ENCODE measurements around the gene CWC22.
A peak's percentile ranks its signal among the peaks of the same experiment; 100 is the strongest.
"Not testable (repeated sequence)": the region's sequence is repeated elsewhere in the genome, so short reads cannot be mapped to it uniquely, and the experiment has no call there.

The CWC22 gene

GRCh38 chr2:179950391-179950790, 56.7 kb downstream of the CWC22 start:
- no peak for DNase-seq

DNA sequence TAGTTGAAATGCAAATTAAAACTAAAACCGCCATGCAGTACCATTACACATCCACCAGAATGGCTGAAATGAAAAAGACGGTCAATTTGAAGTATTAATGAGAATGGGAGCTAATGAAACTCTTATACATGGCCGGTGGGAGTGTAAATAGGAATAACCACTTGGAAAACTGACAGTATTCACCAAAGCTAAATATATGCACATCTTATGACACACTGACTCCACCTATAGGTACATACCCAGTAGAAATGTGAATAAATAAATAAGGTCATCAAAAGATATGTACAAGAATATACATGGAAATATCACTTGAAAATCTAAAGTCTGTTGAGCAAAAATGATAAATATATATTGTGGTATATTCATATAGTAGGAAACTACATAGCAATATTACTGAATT, 57.7 kb downstream of the CWC22 start:
- DNase-seq: no peak

GRCh38 chr2:179948058-179948457, 59.0 kb downstream of the CWC22 start:
- DNase-seq: no peak

GRCh38 chr2:179946810-179947615, 60.1 kb downstream of the CWC22 start:
- no peak for DNase-seq

DNA sequence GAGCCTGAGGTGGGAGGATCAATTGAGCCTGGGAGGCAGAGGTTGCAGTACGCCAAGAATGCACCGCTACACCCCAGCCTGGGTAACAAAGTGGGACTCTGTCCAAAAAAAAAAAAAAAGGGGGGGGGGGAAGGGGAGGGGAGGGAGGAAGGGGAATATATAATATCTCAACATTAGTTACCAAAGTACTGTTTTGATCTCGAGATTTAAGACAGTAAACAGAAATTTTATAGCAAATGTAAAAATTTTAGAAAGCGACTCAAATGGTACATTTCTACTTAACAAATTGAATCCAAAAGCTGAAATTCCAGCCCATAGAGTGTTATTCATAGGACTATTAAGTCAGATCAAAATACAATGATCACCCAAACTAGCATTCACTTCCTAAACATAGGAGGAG, 60.8 kb downstream of the CWC22 start:
- no peak for DNase-seq

DNA sequence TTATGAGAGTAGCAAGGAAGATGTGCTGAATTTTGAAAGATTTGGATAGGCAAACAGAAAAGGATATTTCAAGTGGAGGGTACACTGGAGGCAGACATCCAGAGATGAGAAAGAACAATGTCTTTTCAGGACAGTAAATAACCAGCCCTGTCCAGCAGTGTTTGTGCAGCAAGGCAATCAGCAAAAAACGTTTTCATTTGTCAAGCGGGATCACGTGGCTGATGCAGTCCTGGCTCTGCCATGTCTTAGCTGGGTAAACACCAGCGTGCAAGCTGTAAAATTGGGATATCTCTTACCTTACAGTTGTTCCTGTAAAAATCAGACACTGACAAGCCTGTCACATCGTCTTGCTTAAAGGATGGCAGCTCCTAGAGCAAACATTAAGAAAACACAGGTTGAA, 67.8 kb downstream of the CWC22 start:
- DNase-seq: no peak

- DNase-seq: no peak
These were observed 69.1 kb downstream of the CWC22 start for GRCh38 chr2:179938026-179938425.

GRCh38 chr2:179936654-179937053, 70.4 kb downstream of the CWC22 start:
- DNase-seq: peak in 1 of 2 donors; percentile 3

- DNase-seq: no peak
These were observed 71.0 kb downstream of the CWC22 start for GRCh38 chr2:179936141-179936540.

DNA sequence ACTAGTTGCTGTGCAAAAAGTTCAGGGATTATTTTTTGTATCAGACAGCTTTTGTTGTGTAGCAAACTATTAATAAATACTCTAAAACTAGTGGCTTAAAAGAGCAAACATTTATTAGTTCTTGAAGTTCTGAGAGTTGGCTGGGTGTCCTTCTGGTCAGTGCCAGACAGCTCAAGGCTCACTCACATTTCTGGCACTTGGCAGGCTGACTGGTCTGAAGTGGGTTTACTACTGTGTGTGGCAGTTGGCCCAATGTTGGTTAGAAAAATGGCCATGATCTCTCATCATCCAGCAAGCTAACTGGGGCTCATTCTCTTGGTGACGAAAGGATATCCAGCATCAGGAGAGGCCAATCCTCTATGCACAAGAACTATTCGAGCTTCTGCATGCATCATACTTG, 74.3 kb downstream of the CWC22 start:
- DNase-seq: no peak

GRCh38 chr2:179931502-179931901, 75.6 kb downstream of the CWC22 start:
- no peak for DNase-seq

DNA sequence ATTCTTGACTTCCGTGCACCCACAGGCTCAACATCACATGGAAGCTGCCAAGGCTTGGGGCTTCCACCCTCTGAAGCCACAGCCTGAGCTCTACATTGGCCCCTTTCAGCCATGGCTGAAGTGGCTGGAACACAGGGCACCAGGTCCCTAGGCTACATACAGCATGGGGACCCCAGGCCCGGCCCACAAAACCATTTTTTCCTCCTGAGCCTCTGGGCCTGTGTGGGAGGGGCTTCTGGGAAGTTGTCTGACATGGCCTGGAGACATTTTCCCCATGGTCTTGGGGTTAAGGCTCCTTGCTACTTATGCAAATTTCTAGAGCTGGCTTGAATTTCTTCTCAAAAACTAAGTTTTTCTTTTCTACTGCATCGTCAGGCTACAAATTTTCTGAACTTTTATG, 77.1 kb downstream of the CWC22 start:
- DNase-seq: not testable (repeated sequence)

DNA sequence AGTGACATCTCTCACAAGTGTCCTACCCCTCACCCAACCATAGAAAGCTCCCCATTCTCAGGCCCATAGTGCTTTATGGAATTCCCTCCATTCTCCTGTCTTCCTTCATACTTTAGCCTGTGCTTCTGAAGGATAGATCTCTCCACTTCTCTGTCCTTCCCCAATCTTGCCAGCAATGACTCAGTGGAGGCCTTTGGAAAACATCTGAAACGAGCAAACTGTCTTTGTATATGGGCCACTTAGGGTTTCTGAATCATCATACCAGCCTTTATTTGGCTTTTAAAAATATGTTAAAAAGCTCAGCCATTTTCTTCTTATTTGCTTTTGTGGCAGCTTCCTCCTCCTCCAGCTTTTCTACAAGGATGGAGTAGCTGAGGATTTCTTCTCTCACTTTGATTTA, 80.1 kb downstream of the CWC22 start:
- DNase-seq: no peak

DNA sequence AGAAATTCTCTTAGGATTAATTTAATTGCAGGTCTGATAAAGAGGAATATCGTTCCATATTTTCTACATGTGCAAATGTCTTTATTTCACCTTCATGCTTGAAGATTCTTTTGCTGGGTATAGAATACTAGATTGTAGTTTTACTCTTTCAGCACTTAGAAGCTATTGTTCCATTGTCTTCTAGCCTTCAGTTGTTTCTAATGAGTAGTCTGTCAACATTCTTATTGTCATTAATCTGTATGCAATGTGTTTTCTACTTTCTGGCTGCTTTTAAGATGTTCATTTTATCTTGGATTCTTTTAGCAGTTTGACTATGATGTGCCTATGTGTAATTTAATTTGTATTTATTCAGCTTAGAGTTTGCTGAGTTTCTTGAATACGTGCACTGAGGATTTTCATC, 81.4 kb downstream of the CWC22 start:
- no peak for DNase-seq

GRCh38 chr2:179917272-179917671, 89.8 kb downstream of the CWC22 start:
- no peak for DNase-seq

GRCh38 chr2:179915395-179915992, 91.6 kb downstream of the CWC22 start:
- DNase-seq: no peak

GRCh38 chr2:179913809-179914208, 93.3 kb downstream of the CWC22 start:
- no peak for DNase-seq

- no peak for DNase-seq
These were observed 95.5 kb downstream of the CWC22 start for GRCh38 chr2:179911569-179911968.

GRCh38 chr2:179910735-179911113, 96.4 kb downstream of the CWC22 start:
- DNase-seq: no peak

- DNase-seq: no peak
These were observed 97.0 kb downstream of the CWC22 start for GRCh38 chr2:179909845-179910734.

GRCh38 chr2:179900655-179901054, 106.4 kb downstream of the CWC22 start:
- DNase-seq: no peak

GRCh38 chr2:179899666-179900065, 107.4 kb downstream of the CWC22 start:
- DNase-seq: no peak

- no peak for DNase-seq
These were observed 108.2 kb downstream of the CWC22 start for GRCh38 chr2:179898873-179899272.
